GM10266 (cell line): ENCODE data around the gene ISOC2.
A peak's percentile ranks its signal among the peaks of the same experiment; 100 is the strongest.

Source experiments
- DNase-seq: peaks from one replicate; pipeline ENCODE4 v3.0.0; 2012; ENCODE audit errors: extremely low spot score
- CTCF ChIP-seq: IDR thresholded peaks from 2 replicates; pipeline ENCODE4 v1.5.1; 2012; ENCODE audit warnings: mild to moderate bottlenecking, low read depth; ENCODE audit not compliant: control insufficient read depth, insufficient read depth; ENCODE audit errors: missing control alignments

The ISOC2 gene

DNA sequence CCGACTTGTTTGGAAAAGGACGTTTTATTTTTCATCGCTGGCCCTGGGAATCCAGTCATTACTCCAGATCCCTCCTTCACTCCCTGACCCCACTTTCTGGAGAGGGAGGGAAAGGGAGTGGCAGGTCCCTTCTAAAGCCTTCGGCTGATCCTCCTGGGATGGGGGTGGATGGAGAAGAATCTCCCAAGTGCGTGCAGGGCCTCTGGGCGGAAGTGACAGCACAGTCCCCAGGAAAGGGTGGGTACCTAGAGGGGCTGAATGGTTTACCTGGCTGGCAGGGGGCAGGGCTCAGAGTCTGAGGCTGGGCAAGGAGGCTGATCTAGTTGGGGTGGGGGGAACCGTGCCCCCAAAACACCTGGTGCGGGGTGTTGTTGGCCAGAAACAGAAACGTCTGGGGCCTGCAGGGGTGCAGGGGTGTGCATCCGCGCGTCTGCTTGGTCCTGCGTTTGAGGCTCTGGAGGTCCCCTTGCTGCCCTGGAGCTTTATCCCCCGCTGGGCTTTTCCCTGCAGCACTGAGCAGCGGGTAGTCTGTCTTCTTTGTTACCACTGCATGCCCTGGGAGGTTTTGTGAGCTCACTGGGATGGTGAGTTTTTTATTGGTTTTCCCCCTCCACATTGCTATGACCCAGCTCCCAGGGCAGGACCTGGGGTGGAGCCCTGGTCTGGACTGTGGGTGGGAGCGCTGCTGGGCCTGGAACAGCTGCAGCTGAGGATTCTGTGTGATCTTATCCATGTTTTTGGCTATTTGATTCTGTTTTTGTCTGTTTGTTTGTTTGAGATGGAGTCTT, 12.0 kb upstream of the ISOC2 start:
- DNase-seq = no peak
- no peak for TF ChIP-seq CTCF

GRCh38 chr19:55472463-55472862, 11.0 kb upstream of the ISOC2 start:
- no peak for DNase-seq
- no peak for TF ChIP-seq CTCF

GRCh38 chr19:55471266-55471665, 9.8 kb upstream of the ISOC2 start:
- TF ChIP-seq CTCF = no peak
- no peak for DNase-seq

DNA sequence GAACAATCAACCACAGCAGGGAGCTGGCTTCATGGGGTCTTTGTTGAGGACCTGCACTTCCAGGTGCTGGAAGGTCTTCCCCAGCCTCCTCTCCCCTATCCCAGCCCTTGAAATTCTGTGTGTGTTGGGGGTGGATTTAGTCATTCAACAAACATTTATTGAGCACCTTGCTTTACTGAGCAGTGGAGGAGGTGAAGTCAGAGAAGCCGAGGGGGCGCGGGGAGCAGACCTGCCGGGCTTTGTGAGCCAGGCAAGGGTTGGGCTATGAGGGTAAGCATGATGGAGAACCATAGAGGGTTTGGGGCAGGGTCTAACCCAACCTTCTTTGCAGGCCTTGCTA, 6.6 kb upstream of the ISOC2 start:
- no peak for TF ChIP-seq CTCF
- no peak for DNase-seq

DNA sequence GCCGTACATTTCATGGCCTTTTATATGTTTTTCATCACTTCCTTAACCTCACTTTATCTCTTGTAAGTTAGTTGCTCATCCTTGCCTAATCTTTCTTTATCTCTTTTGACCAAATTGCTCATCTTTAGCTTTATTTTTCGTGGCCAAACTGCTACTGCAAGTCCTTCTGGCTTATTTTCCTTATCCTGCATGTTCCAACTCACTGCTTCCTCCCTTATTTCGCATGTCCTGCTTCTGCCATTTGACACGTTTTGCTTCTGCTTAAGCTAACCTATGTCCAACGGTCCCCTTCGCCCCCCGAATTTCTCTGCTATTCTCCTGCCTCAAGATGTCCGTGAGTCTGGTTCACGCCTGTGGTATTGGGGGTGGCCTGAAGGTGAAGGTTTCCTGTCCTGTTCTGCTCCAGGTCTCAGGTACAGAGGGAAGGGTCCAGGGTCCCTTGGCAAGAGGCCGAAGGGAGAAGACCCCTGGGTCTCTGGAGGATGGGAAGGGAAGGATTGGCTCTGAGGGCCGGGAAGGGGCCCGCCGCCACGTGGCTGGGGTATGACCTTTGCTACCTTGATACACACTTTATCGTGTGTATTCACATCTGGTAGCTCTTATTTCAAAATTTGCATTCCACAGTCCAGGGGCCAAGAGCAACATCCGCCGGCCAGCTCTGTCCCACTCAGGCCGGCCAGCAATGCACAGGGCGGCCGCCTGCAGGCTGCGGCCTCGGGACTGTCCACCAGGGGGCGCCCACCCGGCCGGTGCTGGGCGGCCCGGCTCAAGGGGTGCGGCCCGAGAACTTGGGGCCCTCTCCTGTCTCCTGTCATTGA, 6.0 kb upstream of the ISOC2 start:
- peak; percentile 99 for TF ChIP-seq CTCF
- peak; percentile 88 for DNase-seq

GRCh38 chr19:55466241-55466614, 4.8 kb upstream of the ISOC2 start:
- TF ChIP-seq CTCF = no peak
- no peak for DNase-seq

DNA sequence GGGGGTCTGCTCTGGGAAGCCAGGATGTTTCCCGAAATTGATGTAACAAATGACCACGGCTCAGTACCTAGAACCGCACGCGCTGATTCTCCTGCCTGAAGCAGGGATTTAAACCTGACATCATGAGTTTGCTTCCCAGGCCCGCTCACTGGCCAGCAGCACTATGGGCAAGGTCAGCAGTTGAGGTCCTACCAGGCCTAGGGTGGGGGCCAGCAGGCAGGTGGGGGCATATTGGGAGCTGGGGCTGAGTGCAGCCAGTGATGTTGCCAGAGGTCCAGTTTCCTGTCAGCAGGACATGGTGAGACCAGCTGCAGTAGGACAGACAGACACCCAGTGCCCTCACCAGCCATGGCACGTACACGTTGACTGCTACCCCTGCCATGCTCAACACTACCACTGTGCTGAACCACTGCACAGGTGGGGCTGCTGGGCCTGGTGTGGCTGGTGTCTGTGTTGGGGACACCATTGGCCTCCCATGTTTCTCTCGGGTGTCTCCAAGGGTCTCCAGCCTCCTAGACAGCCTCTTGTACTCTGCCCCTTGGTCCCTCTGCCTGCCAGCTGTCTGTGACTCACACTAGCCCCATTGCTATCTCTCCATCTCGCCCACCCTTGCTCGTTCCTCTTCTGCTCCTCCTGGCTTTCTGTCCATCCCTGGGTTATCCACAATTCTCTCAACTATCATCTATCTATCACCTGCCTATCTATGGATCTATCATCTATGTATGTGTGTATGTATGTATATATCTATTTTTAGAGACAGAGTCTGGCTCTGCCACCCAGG, 4.2 kb upstream of the ISOC2 start:
- no peak for TF ChIP-seq CTCF

More for the DNA sequence above, 4.2 kb upstream of the ISOC2 start:
- no peak for DNase-seq
